Upper lobe of right lung (tissue), 1 donor: Measurements from ENCODE around the gene RNF223. TPM values are rescaled to one million over a fixed set of nuclear protein-coding genes. Genes with fewer than 3 reads are reported as not detected.

Experiments used
- ATAC-seq: fragments of 200-7000 bp; cut with Tn5 transposase; one replicate; pipeline ENCODE4 v1.9.1; 2020; ENCODE audit warnings: mild to moderate bottlenecking, moderate library complexity
- DNase-seq: peaks from one replicate; pipeline ENCODE4 v3.0.0-alpha.2; 2020
- H3K27ac ChIP-seq: fragments of 200-600 bp; one replicate; pipeline ENCODE4 v1.8.0; 2022
- H3K27me3 ChIP-seq: fragments of 200-600 bp; one replicate; pipeline ENCODE4 v1.8.0; 2022; ENCODE audit warnings: mild to moderate bottlenecking
- H3K36me3 ChIP-seq: fragments of 200-600 bp; one replicate; pipeline ENCODE4 v1.8.0; 2022
- H3K4me1 ChIP-seq: fragments of 200-600 bp; one replicate; pipeline ENCODE4 v1.8.0; 2022
- H3K4me3 ChIP-seq: fragments of 200-600 bp; one replicate; pipeline ENCODE4 v1.8.0; 2022; ENCODE audit warnings: mild to moderate bottlenecking
- H3K9me3 ChIP-seq: fragments of 200-600 bp; one replicate; pipeline ENCODE4 v1.8.0; 2022
- CTCF ChIP-seq: fragments of 200-600 bp; IDR thresholded peaks from one replicate; pipeline ENCODE4 v1.8.0; 2022; ENCODE audit warnings: antibody characterized with exemption
- intact Hi-C: fragments of 100-400 bp; cut with DNase I; formaldehyde crosslinking; loops from one replicate; pipeline ENCODE4 v1.11.0; 2022
- long read RNA-seq: library from polyadenylated mRNA; unstranded; transcript quantifications from one replicate; pipeline ENCODE4 v2.0.0, GENCODE V29; 2021
- total RNA-seq: library from RNA; stranded (reverse); fragmentation: NEBNext Ultra II Directional; extraction: Animal tissue kit (Norgen Biotek cat#: 25700); gene quantifications from one replicate; pipeline ENCODE4 v1.2.1, GENCODE V29; 2021
- donor health status: DM: no; HTN: yes; CAD: no; lungs with severe emphysema.

The RNF223 gene
- total RNA-seq = 0.55 TPM
- long read RNA-seq, partial matches to known transcripts = 0 of 1 reads
- long read RNA-seq, other reads (novel, unspliced or antisense) = 0 of 1 reads

GRCh38 chr1:1073743-1074587, at the start of gene RNF223:
Gene RNF223 (minus strand): TSS chr1:1074306. CDS start chr1:1072566, 1,740 bp downstream.
- peak; percentile 85 for DNase-seq
- intact Hi-C loops = no loop called here
- no peak within 1 kb of the TSS for H3K4me3 ChIP-seq

GRCh38 chr1:1122981-1123480, 48.9 kb upstream of the RNF223 start:
- no peaks in the 10 kb centered on the region for H3K9me3 ChIP-seq
- DNase-seq = no peak

More at GRCh38 chr1:1073743-1074587, at the start of gene RNF223:
- peak; percentile 76 for ATAC-seq
- Histone ChIP-seq H3K4me1 (peaks cover 6% of the 10 kb centered on the region), H3K36me3 (no peaks in the 10 kb centered on the region), H3K9me3 (no peaks in the 10 kb centered on the region), H3K27me3 (peaks cover 26% of the 10 kb centered on the region), H3K27ac (no peak within 1 kb of the TSS)
- no peak for TF ChIP-seq CTCF

GRCh38 chr1:1122078-1122811, 48.1 kb upstream of the RNF223 start:
- intact Hi-C loops = loop anchor here (10.0 kb wide), 1 partner anchor 163 kb away; the partner anchor contains the start of gene SCNN1D
- TF ChIP-seq CTCF = peak; percentile 87
- DNase-seq (peak; percentile 93), ATAC-seq (peak; percentile 90)
- peaks cover 13% of the 10 kb centered on the region for H3K27me3 ChIP-seq
- H3K4me3 ChIP-seq = peak overlapping the region; percentile 31
- H3K9me3 ChIP-seq = no peaks in the 10 kb centered on the region
- H3K36me3 ChIP-seq = no peaks in the 10 kb centered on the region
- no peak overlapping the region for H3K27ac ChIP-seq
- H3K4me1 ChIP-seq = peaks cover 5% of the 10 kb centered on the region

More at GRCh38 chr1:1122981-1123480, 48.9 kb upstream of the RNF223 start:
- Histone ChIP-seq H3K27ac (no peak overlapping the region), H3K4me3 (no peak overlapping the region), H3K27me3 (peaks cover 5% of the 10 kb centered on the region), H3K4me1 (peaks cover 5% of the 10 kb centered on the region), H3K36me3 (no peaks in the 10 kb centered on the region)
- intact Hi-C loops = loop anchor here (10.0 kb wide), 1 partner anchor 162 kb away; the partner anchor contains the start of gene SCNN1D
- no peak for ATAC-seq
- no peak for TF ChIP-seq CTCF

- no peak for TF ChIP-seq CTCF
- H3K36me3 ChIP-seq = no peaks in the 10 kb centered on the region
- H3K4me1 ChIP-seq = peaks cover 5% of the 10 kb centered on the region
- no peak overlapping the region for H3K4me3 ChIP-seq
- intact Hi-C loops = loop anchor here (10.0 kb wide), 1 partner anchor 163 kb away; the partner anchor contains the start of gene SCNN1D
- peak; percentile 0 for ATAC-seq
- H3K9me3 ChIP-seq = no peaks in the 10 kb centered on the region
- peaks cover 14% of the 10 kb centered on the region for H3K27me3 ChIP-seq
- no peak for DNase-seq
- no peak overlapping the region for H3K27ac ChIP-seq
Observed at GRCh38 chr1:1121611-1122077, 47.5 kb upstream of the RNF223 start.

DNA sequence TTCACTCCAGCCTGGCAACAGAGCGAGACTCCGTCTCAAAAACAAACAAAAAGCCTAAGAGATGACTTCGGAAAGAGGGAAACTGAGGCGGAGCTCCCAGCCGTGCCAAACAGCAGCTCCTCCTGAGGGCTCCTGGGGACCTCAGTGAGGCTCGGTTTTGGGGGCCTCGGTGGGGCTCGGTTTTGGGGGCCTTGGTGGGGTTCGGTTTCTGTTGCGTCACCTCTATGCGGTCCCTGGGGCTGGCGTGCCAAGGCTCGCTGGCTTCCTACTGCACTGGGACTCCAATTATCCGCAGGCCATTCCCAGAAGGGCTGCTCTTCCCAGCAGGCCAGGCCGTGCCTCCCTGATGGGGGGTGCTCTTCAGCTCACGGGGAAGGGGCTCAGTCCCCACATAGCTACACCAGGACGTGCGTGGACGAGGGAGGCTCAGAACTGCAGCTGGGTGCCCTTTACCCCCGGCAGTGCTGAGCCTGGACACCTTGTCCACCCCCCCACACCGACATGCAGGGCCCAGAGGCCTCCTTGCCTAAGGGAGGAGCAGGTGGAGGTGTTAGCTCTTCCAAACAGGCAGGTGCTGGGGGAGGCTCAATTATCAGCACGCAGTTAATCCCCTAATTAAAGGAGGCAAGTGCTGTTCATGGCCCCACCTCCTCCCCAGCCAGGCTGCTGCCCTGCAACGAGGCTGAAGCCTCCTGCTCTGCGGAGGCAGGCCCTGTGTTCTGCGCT, 46.9 kb upstream of the RNF223 start:
- peaks cover 5% of the 10 kb centered on the region for H3K4me1 ChIP-seq
- ATAC-seq (no peak), DNase-seq (no peak)
- H3K9me3 ChIP-seq = no peaks in the 10 kb centered on the region
- H3K27me3 ChIP-seq = peaks cover 14% of the 10 kb centered on the region
- intact Hi-C loops = loop anchor here (10.0 kb wide), 1 partner anchor 164 kb away; the partner anchor contains the start of gene SCNN1D
- no peak overlapping the region for H3K27ac ChIP-seq
- TF ChIP-seq CTCF = no peak
- no peak overlapping the region for H3K4me3 ChIP-seq
- H3K36me3 ChIP-seq = no peaks in the 10 kb centered on the region
